GM12878 (cell line): ENCODE results near the gene DUS4L. TPM values are rescaled to one million over a fixed set of nuclear protein-coding genes. Genes with fewer than 3 reads are reported as not detected.

ENCODE experiments used
- ATAC-seq: fragments of 200-7000 bp; cut with Tn5 transposase; 3 replicates; pipeline ENCODE4 v1.9.1; 2020; ENCODE audit warnings: mild to moderate bottlenecking, moderate library complexity
- BruUV-seq: library from RNA; stranded (reverse); fragments of 400-500 nt; replicated peaks from 2 replicates; lab custom pipeline; 2021; lab: Mats Ljungman, UMichigan
- CTCF ChIA-PET: fragments of 300-600 bp; sonication (Branson Sonifier 250); formaldehyde crosslinking; extraction: SDS; loops from one replicate; lab custom pipeline; 2021; ENCODE audit warnings: inconsistent platforms; lab: Yijun Ruan, JAX
- POLR2A ChIA-PET: fragments of 350-600 bp; formaldehyde crosslinking; extraction: SDS; loops from one replicate; lab custom pipeline; 2021; ENCODE audit warnings: inconsistent platforms; lab: Charles Lee
- RAD21 ChIA-PET: fragments of 300-600 bp; sonication (Branson Sonifier 250); formaldehyde crosslinking; loops from one replicate; lab custom pipeline; 2023; ENCODE audit warnings: antibody characterized with exemption; ENCODE audit not compliant: unreplicated experiment; lab: Charles Lee
- SMC1A ChIA-PET: fragments of 300-600 bp; sonication (Branson Sonifier 250); formaldehyde crosslinking; loops from one replicate; lab custom pipeline; 2023; ENCODE audit not compliant: unreplicated experiment, uncharacterized antibody; lab: Charles Lee
- DNase-seq: peaks from one replicate; pipeline ENCODE4 v3.0.0-alpha.2; 2011; ENCODE audit warnings: low read depth, low spot score
- FAIRE-seq: peaks from 3 replicates; lab custom pipeline; 2011; peaks lifted over from hg19 to GRCh38; lab: Jason Lieb, UNC
- H2AFZ ChIP-seq: 2 replicates; pipeline ENCODE4 v1.6.0; 2011; ENCODE audit warnings: low read depth, low read length, control low read depth; ENCODE audit not compliant: control insufficient read depth
- H3K27ac ChIP-seq: 2 replicates; pipeline ENCODE4 v1.5.1; 2011; ENCODE audit warnings: control low read depth; ENCODE audit not compliant: control insufficient read depth, insufficient read depth
- H3K27me3 ChIP-seq, 2 experiments: replicated peaks in 1 of 2; 2 replicates each; pipeline versions ENCODE4 v1.6.0 to v1.6.1; 2011; ENCODE audit warnings: low read length in 1 of 2; ENCODE audit not compliant: control insufficient read depth in 2 of 2, insufficient read depth in 2 of 2
- H3K36me3 ChIP-seq, 2 experiments: 2 replicates each; pipeline ENCODE4 v1.5.1; 2011; ENCODE audit warnings: low read length in 1 of 2; ENCODE audit not compliant: control insufficient read depth in 2 of 2, insufficient read depth in 2 of 2
- H3K4me1 ChIP-seq: 2 replicates; pipeline ENCODE4 v1.6.1; 2011; ENCODE audit warnings: mild to moderate bottlenecking, low read length, moderate library complexity, mixed read lengths; ENCODE audit not compliant: control insufficient read depth, insufficient read depth
- H3K4me2 ChIP-seq: 2 replicates; pipeline ENCODE4 v1.6.0; 2011; ENCODE audit warnings: control low read depth; ENCODE audit not compliant: control insufficient read depth, insufficient read depth
- H3K4me3 ChIP-seq: fragments of 200-600 bp; sonication (generic); 2 replicates; pipeline ENCODE4 v1.5.1; 2016
- H3K79me2 ChIP-seq: 2 replicates; pipeline ENCODE4 v1.6.0; 2011; ENCODE audit warnings: low read length; ENCODE audit not compliant: control insufficient read depth, insufficient read depth
- H3K9ac ChIP-seq: 2 replicates; pipeline ENCODE4 v1.8.0; 2011; ENCODE audit warnings: low read length, control low read depth, mixed read lengths; ENCODE audit not compliant: control insufficient read depth, insufficient read depth
- H3K9me3 ChIP-seq: replicated peaks from 3 replicates; pipeline ENCODE4 v1.5.1; 2011; ENCODE audit warnings: mild to moderate bottlenecking, low read length; ENCODE audit not compliant: control insufficient read depth, insufficient read depth
- H4K20me1 ChIP-seq: 2 replicates; pipeline ENCODE4 v1.6.0; 2011; ENCODE audit not compliant: control insufficient read depth, insufficient read depth
- ASH2L ChIP-seq: fragments of 300-600, 200-600 bp; sonication (generic); IDR thresholded peaks from 2 replicates; pipeline ENCODE4 v1.6.1; 2017; ENCODE audit warnings: low read depth, mild to moderate bottlenecking, borderline replicate concordance
- CBFB ChIP-seq: IDR thresholded peaks from 2 replicates; pipeline ENCODE4 v1.6.1; 2016; ENCODE audit warnings: antibody characterized with exemption, low read depth
- ETV6 ChIP-seq, 2 experiments: fragments of 450-650 bp in 1 of 2; IDR thresholded peaks in 1 of 2; conservative IDR thresholded peaks in 1 of 2; 2 replicates each; pipeline ENCODE4 v1.6.1; 2014; ENCODE audit warnings: antibody characterized with exemption in 1 of 2, borderline replicate concordance in 1 of 2, low read depth in 1 of 2, mild to moderate bottlenecking in 1 of 2, moderate library complexity in 1 of 2
- EZH2 ChIP-seq: IDR thresholded peaks from 2 replicates; pipeline ENCODE4 v1.6.1; 2012; ENCODE audit warnings: low read depth, mild to moderate bottlenecking, control low read depth, inconsistent platforms, low read length, borderline replicate concordance; ENCODE audit not compliant: control insufficient read depth
- FOXM1 ChIP-seq: IDR thresholded peaks from 2 replicates; pipeline ENCODE4 v1.6.1; 2012; ENCODE audit warnings: low read depth, mild to moderate bottlenecking, inconsistent platforms, low read length, moderate library complexity
- IRF5 ChIP-seq: fragments of 450-650 bp; IDR thresholded peaks from 2 replicates; pipeline ENCODE4 v1.6.1; 2017; ENCODE audit warnings: borderline replicate concordance
- KAT2A ChIP-seq: conservative IDR thresholded peaks from 2 replicates; pipeline ENCODE4 v1.6.1; 2011; ENCODE audit warnings: low read depth, low read length; ENCODE audit not compliant: control insufficient read depth
- KLF5 ChIP-seq: fragments of 450-650 bp; IDR thresholded peaks from 2 replicates; pipeline ENCODE4 v1.6.1; 2014; ENCODE audit warnings: mild to moderate bottlenecking; ENCODE audit not compliant: partially characterized antibody
- SMAD5 ChIP-seq: IDR thresholded peaks from 2 replicates; pipeline ENCODE4 v1.6.1; 2016; ENCODE audit warnings: antibody characterized with exemption, low read depth
- STAT1 ChIP-seq: fragments of 450-650 bp; conservative IDR thresholded peaks from 2 replicates; pipeline ENCODE4 v1.6.1; 2014; ENCODE audit warnings: antibody characterized with exemption, mild to moderate bottlenecking
- TARDBP ChIP-seq: IDR thresholded peaks from 2 replicates; pipeline ENCODE4 v1.6.1; 2016; ENCODE audit warnings: borderline replicate concordance
- TCF12 ChIP-seq: IDR thresholded peaks from 2 replicates; pipeline ENCODE4 v1.6.1; 2011; ENCODE audit warnings: low read depth, mild to moderate bottlenecking, low read length
- TCF7 ChIP-seq: IDR thresholded peaks from 2 replicates; pipeline ENCODE4 v1.6.1; 2014; ENCODE audit warnings: antibody characterized with exemption, borderline replicate concordance
- WGBS: methylation state at CpG from one replicate; pipeline ENCODE4 v1.1.6; 2016; ENCODE audit warnings: low lambda C conversion rate; ENCODE audit not compliant: insufficient replicate concordance, insufficient coverage; ENCODE audit errors: missing lambda C conversion rate; 5-methylcytosine and 5-hydroxymethylcytosine counted together
- in situ Hi-C: fragments of 300-500 bp; cut with MboI; formaldehyde crosslinking; loops from 9 replicates; pipeline ENCODE4 v1.14.3; 2018; ENCODE audit warnings: mixed read lengths
- intact Hi-C: fragments of 100-400 bp; cut with micrococcal nuclease; formaldehyde crosslinking; loops from one replicate; pipeline ENCODE4 v1.14.2; 2022; ENCODE audit not compliant: unreplicated experiment
- polyA plus RNA-seq, 11 experiments: library from polyadenylated mRNA; depleted of rRNA in 4 of 11; unstranded in 6 of 11; stranded (reverse) in 5 of 11; fragments of >200 nt; fragmentation: Nextera tagmentation in 4 of 11; fragmentation: Illumina TruSeq in 1 of 11; extraction: Ambion mirVana in 4 of 11; extraction: Trizol in 1 of 11; gene quantifications; 1 replicate in 1 of 11; 2 replicates in 10 of 11; pipeline versions ENCODE4 v1.2.1 to v1.2.3, GENCODE V29; 2011 to 2016; ENCODE audit warnings: inconsistent platforms in 2 of 11, missing spikeins in 2 of 11, low read depth in 1 of 11
- total RNA-seq, 4 experiments: library from RNA; depleted of rRNA in 3 of 4; stranded (reverse); fragments of >200 nt in 3 of 4; fragmentation: Illumina TruSeq in 1 of 4; extraction: Trizol in 1 of 4; gene quantifications; 2 replicates each; pipeline versions ENCODE4 v1.2.1 to v1.2.3, GENCODE V29; 2013 to 2021
- TF ChIP-seq, protein P1 (sequence below): fragments of 450-650 bp; formaldehyde crosslinking; IDR thresholded peaks from 2 replicates; pipeline ENCODE4 v1.4.0; 2020; ENCODE audit warnings: mild to moderate bottlenecking, moderate library complexity
- TF ChIP-seq, protein P2 (sequence below): IDR thresholded peaks from 2 replicates; pipeline ENCODE4 v1.6.1; 2012; ENCODE audit warnings: mild to moderate bottlenecking, low read depth, low read length

Gene DUS4L
- total and polyA plus RNA-seq, 10 of the 15 experiments (the other 5 are each of a cell fraction or from before 2014, with no cell fraction given) = 5.3 to 15.3 (median 12.8) TPM

GRCh38 chr7:107593025-107593410, 29.2 kb downstream of the DUS4L start:
- CTCF ChIA-PET = interaction anchor here (0.9 to 1.5 kb wide), 3 partner anchors 9 to 13 kb away, joined by 3 to 4 read pairs (median 4); no protein-coding TSS in a partner anchor
- TF ChIP-seq EZH2 (no peak), ETV6 (conservative IDR thresholded peaks at IDR 0.05 in 1 of 2, IDR thresholded peaks at IDR 0.05 in 1 of 2; ENCODE audit: borderline replicate concordance in 1 of 2, low read depth in 1 of 2) (no peak), TARDBP (no peak), TCF12 (no peak), IRF5 (no peak), FOXM1 (no peak), KLF5 (no peak), STAT1 (no peak), CBFB (no peak), ASH2L (no peak), SMAD5 (no peak), KAT2A (no peak), TCF7 (no peak)
- TF ChIP-seq, protein P1, sequence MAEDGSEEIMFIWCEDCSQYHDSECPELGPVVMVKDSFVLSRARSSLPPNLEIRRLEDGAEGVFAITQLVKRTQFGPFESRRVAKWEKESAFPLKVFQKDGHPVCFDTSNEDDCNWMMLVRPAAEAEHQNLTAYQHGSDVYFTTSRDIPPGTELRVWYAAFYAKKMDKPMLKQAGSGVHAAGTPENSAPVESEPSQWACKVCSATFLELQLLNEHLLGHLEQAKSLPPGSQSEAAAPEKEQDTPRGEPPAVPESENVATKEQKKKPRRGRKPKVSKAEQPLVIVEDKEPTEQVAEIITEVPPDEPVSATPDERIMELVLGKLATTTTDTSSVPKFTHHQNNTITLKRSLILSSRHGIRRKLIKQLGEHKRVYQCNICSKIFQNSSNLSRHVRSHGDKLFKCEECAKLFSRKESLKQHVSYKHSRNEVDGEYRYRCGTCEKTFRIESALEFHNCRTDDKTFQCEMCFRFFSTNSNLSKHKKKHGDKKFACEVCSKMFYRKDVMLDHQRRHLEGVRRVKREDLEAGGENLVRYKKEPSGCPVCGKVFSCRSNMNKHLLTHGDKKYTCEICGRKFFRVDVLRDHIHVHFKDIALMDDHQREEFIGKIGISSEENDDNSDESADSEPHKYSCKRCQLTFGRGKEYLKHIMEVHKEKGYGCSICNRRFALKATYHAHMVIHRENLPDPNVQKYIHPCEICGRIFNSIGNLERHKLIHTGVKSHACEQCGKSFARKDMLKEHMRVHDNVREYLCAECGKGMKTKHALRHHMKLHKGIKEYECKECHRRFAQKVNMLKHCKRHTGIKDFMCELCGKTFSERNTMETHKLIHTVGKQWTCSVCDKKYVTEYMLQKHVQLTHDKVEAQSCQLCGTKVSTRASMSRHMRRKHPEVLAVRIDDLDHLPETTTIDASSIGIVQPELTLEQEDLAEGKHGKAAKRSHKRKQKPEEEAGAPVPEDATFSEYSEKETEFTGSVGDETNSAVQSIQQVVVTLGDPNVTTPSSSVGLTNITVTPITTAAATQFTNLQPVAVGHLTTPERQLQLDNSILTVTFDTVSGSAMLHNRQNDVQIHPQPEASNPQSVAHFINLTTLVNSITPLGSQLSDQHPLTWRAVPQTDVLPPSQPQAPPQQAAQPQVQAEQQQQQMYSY (CRISPR knock-in tag) = no peak
- TF ChIP-seq, protein P2, sequence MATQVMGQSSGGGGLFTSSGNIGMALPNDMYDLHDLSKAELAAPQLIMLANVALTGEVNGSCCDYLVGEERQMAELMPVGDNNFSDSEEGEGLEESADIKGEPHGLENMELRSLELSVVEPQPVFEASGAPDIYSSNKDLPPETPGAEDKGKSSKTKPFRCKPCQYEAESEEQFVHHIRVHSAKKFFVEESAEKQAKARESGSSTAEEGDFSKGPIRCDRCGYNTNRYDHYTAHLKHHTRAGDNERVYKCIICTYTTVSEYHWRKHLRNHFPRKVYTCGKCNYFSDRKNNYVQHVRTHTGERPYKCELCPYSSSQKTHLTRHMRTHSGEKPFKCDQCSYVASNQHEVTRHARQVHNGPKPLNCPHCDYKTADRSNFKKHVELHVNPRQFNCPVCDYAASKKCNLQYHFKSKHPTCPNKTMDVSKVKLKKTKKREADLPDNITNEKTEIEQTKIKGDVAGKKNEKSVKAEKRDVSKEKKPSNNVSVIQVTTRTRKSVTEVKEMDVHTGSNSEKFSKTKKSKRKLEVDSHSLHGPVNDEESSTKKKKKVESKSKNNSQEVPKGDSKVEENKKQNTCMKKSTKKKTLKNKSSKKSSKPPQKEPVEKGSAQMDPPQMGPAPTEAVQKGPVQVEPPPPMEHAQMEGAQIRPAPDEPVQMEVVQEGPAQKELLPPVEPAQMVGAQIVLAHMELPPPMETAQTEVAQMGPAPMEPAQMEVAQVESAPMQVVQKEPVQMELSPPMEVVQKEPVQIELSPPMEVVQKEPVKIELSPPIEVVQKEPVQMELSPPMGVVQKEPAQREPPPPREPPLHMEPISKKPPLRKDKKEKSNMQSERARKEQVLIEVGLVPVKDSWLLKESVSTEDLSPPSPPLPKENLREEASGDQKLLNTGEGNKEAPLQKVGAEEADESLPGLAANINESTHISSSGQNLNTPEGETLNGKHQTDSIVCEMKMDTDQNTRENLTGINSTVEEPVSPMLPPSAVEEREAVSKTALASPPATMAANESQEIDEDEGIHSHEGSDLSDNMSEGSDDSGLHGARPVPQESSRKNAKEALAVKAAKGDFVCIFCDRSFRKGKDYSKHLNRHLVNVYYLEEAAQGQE = no peak
- TF ChIP-seq, all 136 proteins: peak for 0
- H3K9ac ChIP-seq = no peak overlapping the region
- H3K27ac ChIP-seq = no peak overlapping the region
- H3K4me1 ChIP-seq = no peaks in the 10 kb centered on the region
- in situ Hi-C loops (no loop called here), intact Hi-C loops (no loop called here)
- H3K27me3 ChIP-seq = no peaks in the 10 kb centered on the region
- ChIA-PET POLR2A (no interaction called here), RAD21 (no interaction called here), SMC1A (interaction anchor here (0.8 kb wide), 1 partner anchor 458 kb away, joined by 3 read pairs; no protein-coding TSS in a partner anchor)
- ATAC-seq = no peak
- no peaks in the 10 kb centered on the region for H3K9me3 ChIP-seq
- DNase-seq = no peak
- H2AFZ ChIP-seq = no peak overlapping the region
- no TSS peak for BruUV-seq
- no peak overlapping the region for H3K4me3 ChIP-seq
- FAIRE-seq = no peak
- no peaks in the 10 kb centered on the region for H3K79me2 ChIP-seq
- no peak overlapping the region for H3K4me2 ChIP-seq
- peaks cover 2 to 3% of the 10 kb centered on the region in 2 experiments; a peak in 1 of 4 replicates for H3K36me3 ChIP-seq
- H4K20me1 ChIP-seq = no peaks in the 10 kb centered on the region
- 62% methylated on average over 1 of the region's 1 CpG for WGBS
